Activated naive CD8-positive, alpha-beta T cell (primary cell): ENCODE measurements around the gene PPP2R2D.
A peak's percentile ranks its signal among the peaks of the same experiment; 100 is the strongest.

ENCODE experiments used
- H3K27ac Mint-ChIP-seq: one replicate; pipeline ENCODE4 v1.8.0; 2021; ENCODE audit warnings: mixed read lengths
- H3K27me3 Mint-ChIP-seq: one replicate; pipeline ENCODE4 v1.8.0; 2021; ENCODE audit warnings: mixed read lengths
- H3K36me3 Mint-ChIP-seq: one replicate; pipeline ENCODE4 v1.8.0; 2021; ENCODE audit warnings: mixed read lengths
- H3K4me1 Mint-ChIP-seq: one replicate; pipeline ENCODE4 v1.8.0; 2021; ENCODE audit warnings: low read depth, mixed read lengths
- H3K4me3 Mint-ChIP-seq: one replicate; pipeline ENCODE4 v1.8.0; 2021; ENCODE audit warnings: mild to moderate bottlenecking, mixed read lengths
- H3K9me3 Mint-ChIP-seq: one replicate; pipeline ENCODE4 v1.8.0; 2021; ENCODE audit warnings: low read depth, mixed read lengths

Gene PPP2R2D

GRCh38 chr10:131920151-131920550 is 19.3 kb downstream of the PPP2R2D start:
- Mint-ChIP-seq H3K36me3 (peaks cover 20% of the 10 kb centered on the region), H3K4me3 (no peak overlapping the region), H3K27me3 (no peaks in the 10 kb centered on the region), H3K9me3 (peaks cover 8% of the 10 kb centered on the region), H3K27ac (peak overlapping the region; percentile 88), H3K4me1 (peaks cover 71% of the 10 kb centered on the region)

- peaks cover 22% of the 10 kb centered on the region for H3K36me3 Mint-ChIP-seq
- peaks cover 11% of the 10 kb centered on the region for H3K9me3 Mint-ChIP-seq
- H3K27ac Mint-ChIP-seq = peak overlapping the region; percentile 62
- no peaks in the 10 kb centered on the region for H3K27me3 Mint-ChIP-seq
- no peak overlapping the region for H3K4me3 Mint-ChIP-seq
- H3K4me1 Mint-ChIP-seq = peaks cover 72% of the 10 kb centered on the region
These were observed 19.9 kb downstream of the PPP2R2D start for GRCh38 chr10:131920693-131921092.

DNA sequence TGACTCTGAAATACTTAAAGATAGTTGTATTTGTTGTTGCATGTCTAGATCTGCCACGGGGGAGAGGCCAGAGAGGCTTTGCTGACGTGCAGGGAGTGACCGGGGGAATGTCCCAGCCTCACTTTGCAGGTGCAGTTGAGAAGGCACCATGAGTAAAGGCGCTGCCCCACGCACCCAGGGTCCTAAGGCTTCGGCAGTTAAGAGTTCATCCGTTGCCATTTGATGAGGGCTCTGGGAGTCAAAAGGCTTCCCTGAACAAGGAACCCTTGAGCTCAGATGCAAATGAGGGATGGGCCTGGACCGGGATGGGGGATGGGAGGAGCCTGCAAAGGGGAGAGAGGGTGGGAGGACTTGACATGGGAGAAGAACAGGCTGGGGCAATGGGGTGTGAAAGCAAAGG is 20.4 kb downstream of the PPP2R2D start:
- Mint-ChIP-seq H3K36me3 (peaks cover 22% of the 10 kb centered on the region), H3K27me3 (no peaks in the 10 kb centered on the region), H3K9me3 (peaks cover 11% of the 10 kb centered on the region), H3K4me1 (peaks cover 70% of the 10 kb centered on the region), H3K4me3 (no peak overlapping the region), H3K27ac (peak overlapping the region; percentile 62)

DNA sequence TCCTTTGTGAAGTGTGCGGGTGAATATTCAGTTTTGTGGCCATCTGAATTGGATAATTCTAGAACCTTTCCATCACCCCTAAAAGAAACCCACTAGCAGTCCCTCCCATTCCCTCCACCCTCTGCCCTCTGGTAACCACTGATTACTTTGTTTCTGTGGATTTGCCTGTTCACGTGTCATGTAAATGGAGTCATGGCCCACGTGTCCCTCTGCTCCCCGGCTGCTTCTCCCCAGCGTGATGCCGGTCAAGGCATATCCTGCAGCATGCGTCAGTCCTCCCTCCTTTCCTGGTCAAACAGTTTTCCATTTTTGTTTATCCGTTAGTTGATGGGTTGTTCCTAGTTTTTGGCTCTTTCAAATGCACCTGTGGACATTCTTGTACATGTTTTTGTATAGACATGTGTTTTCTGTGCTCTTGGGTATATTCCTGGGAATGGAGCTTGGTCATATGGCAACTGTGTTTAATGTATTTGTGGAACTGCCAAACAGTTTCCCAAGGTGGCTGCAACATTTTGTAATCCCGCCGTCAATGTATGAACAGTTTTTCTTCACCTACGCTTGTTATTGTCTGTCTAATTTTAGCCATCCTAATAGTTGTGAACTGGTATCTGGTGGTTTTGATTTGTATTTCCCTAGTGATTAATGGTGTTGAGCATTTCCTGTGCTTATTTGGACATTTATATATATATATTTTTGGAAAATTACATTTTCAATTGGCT is 22.4 kb downstream of the PPP2R2D start:
- peaks cover 11% of the 10 kb centered on the region for H3K9me3 Mint-ChIP-seq
- peaks cover 27% of the 10 kb centered on the region for H3K36me3 Mint-ChIP-seq
- peak overlapping the region; percentile 34 for H3K27ac Mint-ChIP-seq
- no peak overlapping the region for H3K4me3 Mint-ChIP-seq
- no peaks in the 10 kb centered on the region for H3K27me3 Mint-ChIP-seq
- H3K4me1 Mint-ChIP-seq = peaks cover 75% of the 10 kb centered on the region

DNA sequence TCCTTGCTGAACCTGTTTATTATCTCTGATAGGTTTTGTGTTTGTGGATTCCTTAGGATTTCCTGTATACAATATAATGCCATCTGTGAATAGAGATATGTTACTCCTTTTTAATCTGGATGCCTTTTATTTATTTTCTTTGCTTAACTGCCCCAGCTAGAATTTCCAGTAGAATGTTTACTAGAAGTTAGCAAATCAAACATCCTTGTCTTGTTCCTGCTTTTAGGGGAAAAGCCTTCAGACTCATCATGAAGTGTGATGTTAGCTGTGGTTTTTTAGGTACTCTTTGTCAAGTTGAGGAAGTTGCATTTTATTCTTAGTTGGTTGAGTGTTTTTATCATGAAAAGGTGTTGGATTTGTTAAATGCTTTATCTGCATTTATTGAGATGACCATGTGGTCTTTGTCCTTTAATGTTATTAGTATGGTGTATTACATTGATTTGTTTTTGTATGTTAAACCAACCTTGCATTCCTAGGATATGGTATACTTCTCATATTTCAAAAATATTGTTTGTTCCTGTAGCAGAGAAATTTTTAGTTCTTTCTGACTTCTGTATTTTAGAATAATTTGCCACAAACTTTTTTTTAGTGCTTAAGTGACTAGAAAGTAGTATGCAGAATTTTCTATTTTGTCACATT is 24.3 kb downstream of the PPP2R2D start:
- no peaks in the 10 kb centered on the region for H3K27me3 Mint-ChIP-seq
- peaks cover 76% of the 10 kb centered on the region for H3K4me1 Mint-ChIP-seq
- no peak overlapping the region for H3K4me3 Mint-ChIP-seq
- H3K36me3 Mint-ChIP-seq = peaks cover 12% of the 10 kb centered on the region
- H3K9me3 Mint-ChIP-seq = peaks cover 6% of the 10 kb centered on the region
- H3K27ac Mint-ChIP-seq = no peak overlapping the region

GRCh38 chr10:131925716-131926115 is 24.9 kb downstream of the PPP2R2D start:
- H3K27me3 Mint-ChIP-seq = no peaks in the 10 kb centered on the region
- H3K36me3 Mint-ChIP-seq = peaks cover 12% of the 10 kb centered on the region
- H3K9me3 Mint-ChIP-seq = peaks cover 6% of the 10 kb centered on the region
- peaks cover 77% of the 10 kb centered on the region for H3K4me1 Mint-ChIP-seq
- H3K4me3 Mint-ChIP-seq = no peak overlapping the region
- no peak overlapping the region for H3K27ac Mint-ChIP-seq

- no peaks in the 10 kb centered on the region for H3K27me3 Mint-ChIP-seq
These were observed 25.4 kb downstream of the PPP2R2D start for GRCh38 chr10:131926253-131926652.

GRCh38 chr10:131926743-131927595 is 26.2 kb downstream of the PPP2R2D start:
- peaks cover 76% of the 10 kb centered on the region for H3K4me1 Mint-ChIP-seq
- peaks cover 6% of the 10 kb centered on the region for H3K9me3 Mint-ChIP-seq
- no peaks in the 10 kb centered on the region for H3K27me3 Mint-ChIP-seq
- H3K4me3 Mint-ChIP-seq = peak overlapping the region; percentile 56
- peaks cover 12% of the 10 kb centered on the region for H3K36me3 Mint-ChIP-seq
- peak overlapping the region; percentile 34 for H3K27ac Mint-ChIP-seq

More at GRCh38 chr10:131926253-131926652, 25.4 kb downstream of the PPP2R2D start:
- H3K27ac Mint-ChIP-seq = peak overlapping the region; percentile 34
- H3K36me3 Mint-ChIP-seq = peaks cover 12% of the 10 kb centered on the region
- H3K4me3 Mint-ChIP-seq = no peak overlapping the region
- peaks cover 6% of the 10 kb centered on the region for H3K9me3 Mint-ChIP-seq
- H3K4me1 Mint-ChIP-seq = peaks cover 77% of the 10 kb centered on the region

- H3K36me3 Mint-ChIP-seq = peaks cover 9% of the 10 kb centered on the region
- peak overlapping the region; percentile 78 for H3K4me3 Mint-ChIP-seq
- no peaks in the 10 kb centered on the region for H3K27me3 Mint-ChIP-seq
- H3K27ac Mint-ChIP-seq = peak overlapping the region; percentile 84
- H3K4me1 Mint-ChIP-seq = peaks cover 80% of the 10 kb centered on the region
- peaks cover 6% of the 10 kb centered on the region for H3K9me3 Mint-ChIP-seq
These were observed 27.7 kb downstream of the PPP2R2D start for GRCh38 chr10:131928248-131929095.

DNA sequence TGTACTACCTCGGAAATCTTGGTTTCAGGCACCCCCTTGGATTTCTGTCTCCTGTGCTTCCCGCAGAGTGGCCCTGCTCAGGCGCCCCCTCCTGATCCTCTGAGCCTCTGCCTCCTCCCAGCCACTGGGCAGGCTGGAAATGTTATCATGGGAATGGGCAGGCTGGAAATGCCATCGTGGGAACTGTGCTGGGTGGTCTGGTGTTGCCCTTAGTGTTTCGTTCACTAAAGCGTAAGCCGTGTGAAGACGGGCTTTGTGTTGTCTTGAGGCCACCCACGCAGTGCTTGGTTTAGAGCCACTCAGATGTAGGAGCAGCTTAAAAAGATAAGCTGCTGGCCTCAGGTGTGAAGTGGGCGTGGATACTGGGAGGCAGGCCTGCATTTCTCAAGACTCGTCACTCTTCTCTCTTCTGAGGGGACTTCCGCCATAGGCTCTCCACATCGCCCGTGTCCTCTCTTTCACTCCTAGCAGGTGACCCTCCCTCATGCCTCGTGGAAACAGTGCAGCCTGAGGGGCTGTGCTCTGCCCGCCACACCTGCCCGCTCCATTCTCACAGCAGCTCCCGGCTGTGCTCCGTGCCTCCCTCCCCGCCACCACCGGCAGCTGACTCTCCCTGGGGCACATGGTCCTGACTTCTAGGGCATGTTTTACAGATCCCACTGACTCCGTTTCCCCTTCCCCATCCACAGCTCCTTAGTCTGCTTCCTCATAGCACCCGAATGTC is 28.5 kb downstream of the PPP2R2D start:
- Mint-ChIP-seq H3K4me3 (peak overlapping the region; percentile 49), H3K27me3 (no peaks in the 10 kb centered on the region), H3K4me1 (peaks cover 87% of the 10 kb centered on the region), H3K36me3 (peaks cover 9% of the 10 kb centered on the region), H3K27ac (no peak overlapping the region), H3K9me3 (peaks cover 6% of the 10 kb centered on the region)

GRCh38 chr10:131930150-131930549 is 29.3 kb downstream of the PPP2R2D start:
- Mint-ChIP-seq H3K4me1 (peaks cover 92% of the 10 kb centered on the region), H3K27ac (no peak overlapping the region), H3K9me3 (peaks cover 3% of the 10 kb centered on the region), H3K36me3 (peaks cover 7% of the 10 kb centered on the region), H3K4me3 (peak overlapping the region; percentile 14), H3K27me3 (no peaks in the 10 kb centered on the region)

- H3K4me3 Mint-ChIP-seq = no peak overlapping the region
- peaks cover 91% of the 10 kb centered on the region for H3K4me1 Mint-ChIP-seq
- no peaks in the 10 kb centered on the region for H3K9me3 Mint-ChIP-seq
- peak overlapping the region; percentile 81 for H3K27ac Mint-ChIP-seq
- H3K27me3 Mint-ChIP-seq = no peaks in the 10 kb centered on the region
- H3K36me3 Mint-ChIP-seq = peaks cover 5% of the 10 kb centered on the region
These were observed 29.9 kb downstream of the PPP2R2D start for GRCh38 chr10:131930586-131931330.

- peaks cover 81% of the 10 kb centered on the region for H3K4me1 Mint-ChIP-seq
- H3K27me3 Mint-ChIP-seq = no peaks in the 10 kb centered on the region
- H3K4me3 Mint-ChIP-seq = no peak overlapping the region
- H3K27ac Mint-ChIP-seq = no peak overlapping the region
- H3K9me3 Mint-ChIP-seq = no peaks in the 10 kb centered on the region
- H3K36me3 Mint-ChIP-seq = no peaks in the 10 kb centered on the region
These were observed 31.2 kb downstream of the PPP2R2D start for GRCh38 chr10:131931981-131932380.
